ENCODE results near the gene JAZF1.
"Not testable (repeated sequence)": the region's sequence is repeated elsewhere in the genome, so short reads cannot be mapped to it uniquely, and the experiment has no call there.

JAZF1 gene

GRCh38 chr7:28015169-28015568, 165.4 kb downstream of the JAZF1 start:
- TF ChIP-seq ZNF70 (CRISPR knock-in tag; IDR thresholded peaks at IDR 0.05) (no peak), PPARA (CRISPR knock-in tag; IDR thresholded peaks at IDR 0.05; ENCODE audit: borderline replicate concordance) (no peak), ZFP30 (CRISPR knock-in tag; IDR thresholded peaks at IDR 0.05) (no peak), PATZ1 (CRISPR knock-in tag; IDR thresholded peaks at IDR 0.05; ENCODE audit: borderline replicate concordance) (no peak), CSDC2 (CRISPR knock-in tag; IDR thresholded peaks at IDR 0.05) (no peak), ESRRG (CRISPR knock-in tag; IDR thresholded peaks at IDR 0.05) (no peak), ZFP3 (CRISPR knock-in tag; IDR thresholded peaks at IDR 0.05) (no peak), GLIS3 (CRISPR knock-in tag; IDR thresholded peaks at IDR 0.05) (no peak), TSHZ2 (CRISPR knock-in tag; IDR thresholded peaks at IDR 0.05) (no peak), ZNF8 (CRISPR knock-in tag; IDR thresholded peaks at IDR 0.05) (no peak), CSRNP3 (CRISPR knock-in tag; IDR thresholded peaks at IDR 0.05) (no peak), ZC3H10 (CRISPR knock-in tag; IDR thresholded peaks at IDR 0.05) (no peak)
- ATAC-seq: no peak

GRCh38 chr7:28014340-28014739, 166.3 kb downstream of the JAZF1 start:
- ATAC-seq: not testable (repeated sequence)

GRCh38 chr7:28013441-28013840, 167.2 kb downstream of the JAZF1 start:
- TF ChIP-seq TOX (CRISPR knock-in tag; IDR thresholded peaks at IDR 0.05; ENCODE audit: borderline replicate concordance): no peak
- no peak for TF ChIP-seq ZNF565 (CRISPR knock-in tag; conservative IDR thresholded peaks at IDR 0.05; ENCODE audit: low read depth)
- TF ChIP-seq TSHZ2 (CRISPR knock-in tag; IDR thresholded peaks at IDR 0.05): no peak
- no peak for TF ChIP-seq TCF4 (CRISPR knock-in tag; IDR thresholded peaks at IDR 0.05; ENCODE audit: borderline replicate concordance)
- TF ChIP-seq PPARA (CRISPR knock-in tag; IDR thresholded peaks at IDR 0.05; ENCODE audit: borderline replicate concordance): no peak
- no peak for TF ChIP-seq ZFP3 (CRISPR knock-in tag; IDR thresholded peaks at IDR 0.05)
- no peak for TF ChIP-seq ZNF8 (CRISPR knock-in tag; IDR thresholded peaks at IDR 0.05)
- TF ChIP-seq ESRRG (CRISPR knock-in tag; IDR thresholded peaks at IDR 0.05): no peak
- no peak for TF ChIP-seq GLIS3 (CRISPR knock-in tag; IDR thresholded peaks at IDR 0.05)
- TF ChIP-seq ARNTL (CRISPR knock-in tag; IDR thresholded peaks at IDR 0.05; ENCODE audit: borderline replicate concordance, low read depth): no peak
- no peak for TF ChIP-seq ZC3H10 (CRISPR knock-in tag; IDR thresholded peaks at IDR 0.05)
- TF ChIP-seq CSRNP3 (CRISPR knock-in tag; IDR thresholded peaks at IDR 0.05): no peak
- TF ChIP-seq ISL1 (CRISPR knock-in tag; IDR thresholded peaks at IDR 0.05): no peak
- ATAC-seq: no peak

- ATAC-seq: no peak
- TF ChIP-seq OSR1 (CRISPR knock-in tag; IDR thresholded peaks at IDR 0.05) (no peak), ZFP30 (CRISPR knock-in tag; IDR thresholded peaks at IDR 0.05) (no peak), ARNTL (CRISPR knock-in tag; IDR thresholded peaks at IDR 0.05; ENCODE audit: borderline replicate concordance, low read depth) (no peak), CSDC2 (CRISPR knock-in tag; IDR thresholded peaks at IDR 0.05) (no peak), ESRRG (CRISPR knock-in tag; IDR thresholded peaks at IDR 0.05) (no peak), ZC3H10 (CRISPR knock-in tag; IDR thresholded peaks at IDR 0.05) (no peak), BACH2 (CRISPR knock-in tag; IDR thresholded peaks at IDR 0.05; ENCODE audit: borderline replicate concordance) (no peak), ZNF565 (CRISPR knock-in tag; conservative IDR thresholded peaks at IDR 0.05; ENCODE audit: low read depth) (no peak), TOX (CRISPR knock-in tag; IDR thresholded peaks at IDR 0.05; ENCODE audit: borderline replicate concordance) (no peak), CREB5 (CRISPR knock-in tag; IDR thresholded peaks at IDR 0.05; ENCODE audit: low read depth) (no peak), SNAI2 (CRISPR knock-in tag; IDR thresholded peaks at IDR 0.05) (no peak), ISL1 (CRISPR knock-in tag; IDR thresholded peaks at IDR 0.05) (no peak), ZNF70 (CRISPR knock-in tag; IDR thresholded peaks at IDR 0.05) (no peak)
Measured at GRCh38 chr7:28013019-28013418, 167.6 kb downstream of the JAZF1 start.
